ENCODE data around the gene PDCD1LG2. TPM values are rescaled to one million over a fixed set of nuclear protein-coding genes. Genes with fewer than 3 reads are reported as not detected.

Gene PDCD1LG2
- total and polyA plus RNA-seq, 9 donors, result 0.34 to 2.2 (median 1.1) TPM

DNA sequence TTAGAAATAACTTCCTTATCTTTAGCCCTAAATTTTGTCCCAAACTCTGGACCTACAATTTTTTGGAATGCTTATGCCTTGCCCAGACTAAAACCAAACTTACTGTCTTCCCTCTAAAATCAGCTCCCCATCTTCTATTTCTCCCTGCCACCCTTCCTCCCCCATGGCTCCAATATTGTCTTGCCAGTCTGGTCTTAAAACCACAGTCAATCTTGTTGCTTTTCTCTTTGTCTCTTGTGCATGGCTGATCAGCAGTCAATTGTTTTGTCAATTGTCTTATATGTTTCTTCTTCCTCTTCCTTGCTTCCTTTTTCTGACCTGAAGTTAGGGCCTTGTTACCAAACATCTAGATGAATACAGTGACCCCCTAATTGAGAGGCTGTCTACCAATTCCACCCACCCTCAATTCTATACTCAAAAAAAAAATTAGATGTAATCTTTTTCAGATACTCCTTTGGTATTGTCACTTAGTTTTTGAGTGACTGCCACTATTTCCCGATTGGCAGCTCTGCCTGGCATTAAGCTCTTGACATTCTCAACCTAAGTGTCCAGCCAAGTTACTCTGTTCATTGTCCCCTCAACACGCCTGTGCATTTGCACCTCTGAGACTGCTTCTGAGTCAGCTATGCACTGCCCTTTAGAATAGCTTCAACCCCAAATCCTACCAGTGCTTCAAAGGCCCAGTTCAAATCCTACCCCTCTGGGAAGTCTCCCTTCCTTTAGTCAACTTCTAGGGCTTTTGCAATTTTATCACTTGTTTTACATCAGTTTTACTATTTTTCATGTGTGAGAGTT is 2.5 kb downstream of the PDCD1LG2 start:
- Histone ChIP-seq H3K27me3 (ENCODE audit: control insufficient read depth, insufficient read depth, low read length) (no peaks in the 10 kb centered on the region), H3K4me1 (ENCODE audit: control insufficient read depth, insufficient read depth, low read length) (peaks cover 13% of the 10 kb centered on the region), H3K27ac (ENCODE audit: low read length) (no peak overlapping the region), H3K36me3 (ENCODE audit: control insufficient read depth, insufficient read depth, low read length) (no peaks in the 10 kb centered on the region), H3K9me3 (replicated peaks; ENCODE audit: control insufficient read depth, low read depth, low read length) (no peaks in the 10 kb centered on the region), H3K4me3 (ENCODE audit: low read length) (no peak overlapping the region)
- WGBS (ENCODE audit: insufficient coverage), result 71% methylated on average over 2 of the region's 2 CpGs
- no peak for DNase-seq

DNA sequence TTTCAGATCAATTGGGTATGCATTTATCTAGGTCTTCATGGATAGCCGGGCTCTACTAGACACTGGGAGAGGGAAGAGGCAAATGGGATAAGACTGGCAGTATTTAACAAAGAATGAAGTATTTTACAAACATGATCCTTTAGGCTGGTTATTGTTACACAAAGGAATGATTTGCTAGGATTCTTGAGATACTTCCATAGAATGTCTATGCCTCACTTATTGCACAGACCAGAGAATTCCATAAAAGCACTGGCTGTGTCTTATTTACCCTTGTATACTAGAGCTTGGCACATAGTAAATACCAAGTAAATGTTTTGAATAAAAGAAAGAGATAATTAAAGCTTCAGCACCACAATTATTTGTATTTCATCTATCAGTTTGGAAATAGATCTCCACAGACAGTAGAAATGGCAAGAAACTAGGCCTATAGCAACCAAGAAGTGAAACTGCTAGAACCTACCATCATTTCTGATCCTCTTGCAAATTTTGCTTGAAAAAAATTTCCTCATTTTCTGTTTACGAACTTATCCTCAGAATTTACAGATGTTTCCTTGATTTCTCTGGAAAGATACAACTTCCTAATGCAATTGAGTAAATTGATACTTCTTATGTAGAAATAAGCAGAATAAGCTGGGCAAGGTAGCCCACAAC is 3.8 kb downstream of the PDCD1LG2 start:
- Histone ChIP-seq H3K36me3 (ENCODE audit: control insufficient read depth, insufficient read depth, low read length) (no peaks in the 10 kb centered on the region), H3K27ac (ENCODE audit: low read length) (no peak overlapping the region), H3K27me3 (ENCODE audit: control insufficient read depth, insufficient read depth, low read length) (no peaks in the 10 kb centered on the region), H3K9me3 (replicated peaks; ENCODE audit: control insufficient read depth, low read depth, low read length) (no peaks in the 10 kb centered on the region), H3K4me3 (ENCODE audit: low read length) (no peak overlapping the region), H3K4me1 (ENCODE audit: control insufficient read depth, insufficient read depth, low read length) (peaks cover 16% of the 10 kb centered on the region)
- no peak for DNase-seq
- WGBS (ENCODE audit: insufficient coverage), result no CpG with 5 or more reads among the region's 2 CpGs

DNA sequence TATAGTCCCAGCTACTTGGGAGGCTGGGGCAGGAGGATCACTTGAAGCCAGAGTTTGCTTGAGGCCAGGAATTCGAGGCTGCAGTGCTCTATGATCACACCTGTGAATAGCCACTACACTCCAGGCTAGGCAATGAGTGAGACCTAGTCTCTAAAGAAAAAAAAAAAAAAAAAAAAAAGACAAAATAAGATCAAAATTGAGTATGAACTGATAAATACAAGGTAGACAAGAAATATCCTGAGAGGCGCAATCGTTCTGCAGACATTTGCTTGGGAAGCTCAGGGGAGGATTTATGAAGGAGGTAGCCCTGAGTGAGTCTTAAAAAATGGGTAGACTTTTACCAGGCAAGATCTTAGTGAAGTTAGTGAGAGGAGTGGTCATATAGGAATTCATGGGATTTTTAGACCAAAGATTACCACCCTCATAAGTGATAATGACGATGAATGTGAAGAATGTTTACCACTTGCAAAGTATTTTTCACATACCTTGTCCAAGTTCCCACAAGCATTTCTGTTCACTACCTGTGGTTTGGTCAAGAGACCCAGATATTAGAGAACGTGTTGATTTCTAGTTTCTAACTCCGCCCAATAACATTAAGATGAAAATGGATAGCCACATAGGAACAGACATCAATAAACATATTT is 4.4 kb downstream of the PDCD1LG2 start:
- Histone ChIP-seq H3K9me3 (replicated peaks; ENCODE audit: control insufficient read depth, low read depth, low read length) (no peaks in the 10 kb centered on the region), H3K27ac (ENCODE audit: low read length) (no peak overlapping the region), H3K4me3 (ENCODE audit: low read length) (no peak overlapping the region), H3K36me3 (ENCODE audit: control insufficient read depth, insufficient read depth, low read length) (no peaks in the 10 kb centered on the region), H3K4me1 (ENCODE audit: control insufficient read depth, insufficient read depth, low read length) (peaks cover 17% of the 10 kb centered on the region), H3K27me3 (ENCODE audit: control insufficient read depth, insufficient read depth, low read length) (no peaks in the 10 kb centered on the region)
- WGBS (ENCODE audit: insufficient coverage), result 90% methylated on average over 2 of the region's 6 CpGs
- no peak for DNase-seq

DNA sequence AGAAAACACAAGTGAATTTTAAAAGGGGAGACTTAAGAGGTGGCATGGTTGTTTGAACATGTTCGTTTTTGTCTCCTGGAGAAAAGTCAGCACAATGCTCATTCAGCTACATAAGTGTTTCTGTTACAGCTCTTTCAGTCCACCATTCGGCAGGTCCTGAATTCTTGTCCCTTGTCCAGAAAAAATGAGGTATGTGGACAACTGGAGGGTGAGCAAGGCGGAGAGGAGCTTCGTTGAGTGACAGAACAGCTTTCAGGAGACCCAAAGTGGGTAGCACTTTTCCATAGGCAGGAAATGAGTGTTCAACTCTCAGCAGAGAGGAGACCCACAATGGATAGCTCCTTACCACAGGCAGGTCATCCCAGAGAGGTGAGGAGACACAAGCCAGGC is 4.9 kb downstream of the PDCD1LG2 start:
- 50% methylated on average over 2 of the region's 4 CpGs for WGBS (ENCODE audit: insufficient coverage)
- Histone ChIP-seq H3K27ac (ENCODE audit: low read length) (peak overlapping the region; percentile 2), H3K4me1 (ENCODE audit: control insufficient read depth, insufficient read depth, low read length) (peaks cover 17% of the 10 kb centered on the region), H3K4me3 (ENCODE audit: low read length) (no peak overlapping the region), H3K27me3 (ENCODE audit: control insufficient read depth, insufficient read depth, low read length) (no peaks in the 10 kb centered on the region), H3K36me3 (ENCODE audit: control insufficient read depth, insufficient read depth, low read length) (no peaks in the 10 kb centered on the region), H3K9me3 (replicated peaks; ENCODE audit: control insufficient read depth, low read depth, low read length) (no peaks in the 10 kb centered on the region)
- no peak for DNase-seq

- no peaks in the 10 kb centered on the region for H3K9me3 ChIP-seq (replicated peaks; ENCODE audit: control insufficient read depth, low read depth, low read length)
- no peaks in the 10 kb centered on the region for H3K36me3 ChIP-seq (ENCODE audit: control insufficient read depth, insufficient read depth, low read length)
- no peak overlapping the region for H3K27ac ChIP-seq (ENCODE audit: low read length)
- WGBS (ENCODE audit: insufficient coverage), result 94% methylated on average over 6 of the region's 10 CpGs
- H3K4me1 ChIP-seq (ENCODE audit: control insufficient read depth, insufficient read depth, low read length), result peaks cover 17% of the 10 kb centered on the region
- no peak for DNase-seq
- no peak overlapping the region for H3K4me3 ChIP-seq (ENCODE audit: low read length)
- no peaks in the 10 kb centered on the region for H3K27me3 ChIP-seq (ENCODE audit: control insufficient read depth, insufficient read depth, low read length)
These were observed 6.3 kb downstream of the PDCD1LG2 start for GRCh38 chr9:5516453-5517220.

GRCh38 chr9:5518171-5518936 is 8.0 kb downstream of the PDCD1LG2 start:
- H3K36me3 ChIP-seq (ENCODE audit: control insufficient read depth, insufficient read depth, low read length), result no peaks in the 10 kb centered on the region
- DNase-seq, result peak; percentile 56
- no peaks in the 10 kb centered on the region for H3K27me3 ChIP-seq (ENCODE audit: control insufficient read depth, insufficient read depth, low read length)
- H3K9me3 ChIP-seq (replicated peaks; ENCODE audit: control insufficient read depth, low read depth, low read length), result no peaks in the 10 kb centered on the region
- WGBS (ENCODE audit: insufficient coverage), result 0% methylated on average over 2 of the region's 2 CpGs
- H3K27ac ChIP-seq (ENCODE audit: low read length), result peak overlapping the region; percentile 48
- H3K4me1 ChIP-seq (ENCODE audit: control insufficient read depth, insufficient read depth, low read length), result peaks cover 17% of the 10 kb centered on the region
- H3K4me3 ChIP-seq (ENCODE audit: low read length), result no peak overlapping the region

DNA sequence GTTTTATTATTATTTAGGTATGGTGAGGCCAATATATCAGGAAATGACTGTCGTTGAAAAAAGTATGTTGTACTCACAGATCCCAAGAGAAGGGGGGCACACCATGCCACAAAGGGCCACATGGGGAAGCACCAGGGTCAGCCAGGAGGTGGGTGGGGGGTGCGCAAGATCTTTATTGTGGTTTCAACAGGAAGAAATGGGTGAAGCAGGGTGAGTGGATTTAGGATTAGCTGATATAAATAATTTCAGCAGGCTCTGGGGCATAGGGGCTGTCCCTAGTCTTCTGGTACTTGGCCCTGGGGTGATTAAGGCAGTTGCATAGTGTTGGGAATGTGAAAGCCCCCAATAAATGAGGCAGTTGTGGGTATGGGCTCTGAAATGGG is 8.6 kb downstream of the PDCD1LG2 start:
- Histone ChIP-seq H3K27ac (ENCODE audit: low read length) (peak overlapping the region; percentile 45), H3K27me3 (ENCODE audit: control insufficient read depth, insufficient read depth, low read length) (no peaks in the 10 kb centered on the region), H3K36me3 (ENCODE audit: control insufficient read depth, insufficient read depth, low read length) (no peaks in the 10 kb centered on the region), H3K4me1 (ENCODE audit: control insufficient read depth, insufficient read depth, low read length) (peaks cover 17% of the 10 kb centered on the region), H3K9me3 (replicated peaks; ENCODE audit: control insufficient read depth, low read depth, low read length) (no peaks in the 10 kb centered on the region), H3K4me3 (ENCODE audit: low read length) (no peak overlapping the region)
- no peak for DNase-seq
- 55% methylated on average over 2 of the region's 2 CpGs for WGBS (ENCODE audit: insufficient coverage)

DNA sequence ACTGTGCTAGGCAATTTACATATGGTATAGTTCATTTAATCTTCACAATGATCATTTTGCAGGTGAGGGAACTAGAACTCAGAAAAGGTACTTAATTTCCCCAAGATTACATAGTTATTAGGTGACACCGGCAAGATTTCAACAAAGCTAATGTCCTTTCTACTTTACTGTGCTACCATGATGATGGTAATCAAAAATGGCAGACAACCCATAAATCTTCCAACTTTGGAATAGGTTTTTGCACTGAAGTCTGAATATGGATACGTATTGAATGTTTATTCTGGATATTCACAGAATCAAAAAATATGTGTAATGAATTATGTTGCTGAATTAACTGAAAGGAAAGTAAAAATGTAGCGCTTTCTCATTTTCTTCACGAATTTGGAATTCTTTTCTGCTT is 13.8 kb downstream of the PDCD1LG2 start:
- DNase-seq, result no peak
- no CpG with 5 or more reads among the region's 4 CpGs for WGBS (ENCODE audit: insufficient coverage)
- no peak overlapping the region for H3K27ac ChIP-seq (ENCODE audit: low read length)
- no peak overlapping the region for H3K4me3 ChIP-seq (ENCODE audit: low read length)
- H3K4me1 ChIP-seq (ENCODE audit: control insufficient read depth, insufficient read depth, low read length), result peaks cover 1% of the 10 kb centered on the region
- no peaks in the 10 kb centered on the region for H3K27me3 ChIP-seq (ENCODE audit: control insufficient read depth, insufficient read depth, low read length)
- no peaks in the 10 kb centered on the region for H3K9me3 ChIP-seq (replicated peaks; ENCODE audit: control insufficient read depth, low read depth, low read length)
- H3K36me3 ChIP-seq (ENCODE audit: control insufficient read depth, insufficient read depth, low read length), result no peaks in the 10 kb centered on the region

DNA sequence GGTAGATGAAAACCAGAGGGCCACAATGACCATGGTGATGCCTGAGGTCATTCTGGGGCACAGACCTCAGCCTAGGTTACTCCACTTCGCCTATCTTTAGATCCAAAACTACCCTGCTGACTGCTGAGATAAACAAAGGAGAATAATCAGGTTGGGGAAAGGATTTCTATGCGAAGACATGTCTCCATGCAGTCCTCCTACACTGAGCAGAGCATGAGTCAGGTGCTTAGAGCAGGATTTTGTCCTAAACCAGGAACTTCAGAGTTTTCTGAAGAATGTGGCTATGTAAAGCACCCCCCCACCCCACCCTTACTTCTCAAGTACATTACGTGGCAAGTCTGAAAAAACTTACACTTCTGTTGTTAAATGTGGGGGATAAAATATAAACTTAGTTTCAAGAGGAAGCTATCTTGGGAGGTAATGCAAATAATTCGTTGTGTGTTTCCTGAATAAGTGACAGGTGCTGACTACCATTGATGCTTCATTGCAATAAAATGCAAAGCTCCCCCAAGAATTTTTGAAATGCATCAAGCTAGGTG is 19.4 kb downstream of the PDCD1LG2 start:
- no CpG with 5 or more reads among the region's 4 CpGs for WGBS (ENCODE audit: insufficient coverage)
- DNase-seq, result no peak
- Histone ChIP-seq H3K9me3 (replicated peaks; ENCODE audit: control insufficient read depth, low read depth, low read length) (no peaks in the 10 kb centered on the region), H3K4me1 (ENCODE audit: control insufficient read depth, insufficient read depth, low read length) (peaks cover 6% of the 10 kb centered on the region), H3K36me3 (ENCODE audit: control insufficient read depth, insufficient read depth, low read length) (no peaks in the 10 kb centered on the region), H3K4me3 (ENCODE audit: low read length) (no peak overlapping the region), H3K27ac (ENCODE audit: low read length) (no peak overlapping the region), H3K27me3 (ENCODE audit: control insufficient read depth, insufficient read depth, low read length) (no peaks in the 10 kb centered on the region)

All from muscle of leg (tissue), 11 donors.